ENCODE data around the gene TGFA.

GRCh38 chr2:70472221-70472890 is 81.3 kb downstream of the TGFA start:
- no peak for TF ChIP-seq RAD21 (IDR thresholded peaks at IDR 0.05; ENCODE audit: low read depth)
- no peak for TF ChIP-seq FOXM1 (IDR thresholded peaks at IDR 0.05; ENCODE audit: borderline replicate concordance, low read depth)
- no peak for TF ChIP-seq TEAD4 (IDR thresholded peaks at IDR 0.05)
- no peak for TF ChIP-seq EP300 (IDR thresholded peaks at IDR 0.05; ENCODE audit: borderline replicate concordance)
- no peak for TF ChIP-seq MAX (IDR thresholded peaks at IDR 0.05)
- TF ChIP-seq NFIC (IDR thresholded peaks at IDR 0.05) = no peak
- TF ChIP-seq CREB1 (IDR thresholded peaks at IDR 0.05; ENCODE audit: low read depth) = no peak
- no peak for TF ChIP-seq TAF1 (IDR thresholded peaks at IDR 0.05; ENCODE audit: low read depth)
- no peak for TF ChIP-seq YY1 (IDR thresholded peaks at IDR 0.05; ENCODE audit: low read depth)
